ENCODE results near the gene ZBTB7C.

Gene ZBTB7C

GRCh38 chr18:48153613-48154481 lies 255.3 kb downstream of the ZBTB7C start:
- H3K4me1 Mint-ChIP-seq (ENCODE audit: low read depth): no peaks in the 10 kb centered on the region
- no peak for DNase-seq

GRCh38 chr18:48152549-48152948 lies 256.6 kb downstream of the ZBTB7C start:
- Mint-ChIP-seq H3K4me1 (ENCODE audit: low read depth) (no peaks in the 10 kb centered on the region), H3K27me3 (peaks cover 16% of the 10 kb centered on the region), H3K4me3 (no peak overlapping the region), H3K9me3 (no peaks in the 10 kb centered on the region), H3K27ac (no peak overlapping the region), H3K36me3 (ENCODE audit: low read depth) (no peaks in the 10 kb centered on the region)
- no peak for DNase-seq

More at GRCh38 chr18:48153613-48154481, 255.3 kb downstream of the ZBTB7C start:
- peaks cover 26% of the 10 kb centered on the region for H3K27me3 Mint-ChIP-seq
- H3K4me3 Mint-ChIP-seq: no peak overlapping the region
- no peak overlapping the region for H3K27ac Mint-ChIP-seq
- no peaks in the 10 kb centered on the region for H3K9me3 Mint-ChIP-seq
- H3K36me3 Mint-ChIP-seq (ENCODE audit: low read depth): no peaks in the 10 kb centered on the region

GRCh38 chr18:48151421-48152065 lies 257.6 kb downstream of the ZBTB7C start:
- no peak for DNase-seq
- no peak overlapping the region for H3K27ac Mint-ChIP-seq
- peaks cover 11% of the 10 kb centered on the region for H3K27me3 Mint-ChIP-seq
- H3K4me1 Mint-ChIP-seq (ENCODE audit: low read depth): no peaks in the 10 kb centered on the region
- no peaks in the 10 kb centered on the region for H3K36me3 Mint-ChIP-seq (ENCODE audit: low read depth)
- H3K4me3 Mint-ChIP-seq: no peak overlapping the region
- H3K9me3 Mint-ChIP-seq: no peaks in the 10 kb centered on the region

- H3K4me1 Mint-ChIP-seq (ENCODE audit: low read depth): no peaks in the 10 kb centered on the region
- H3K9me3 Mint-ChIP-seq: no peaks in the 10 kb centered on the region
- DNase-seq: no peak
- H3K4me3 Mint-ChIP-seq: no peak overlapping the region
- H3K27me3 Mint-ChIP-seq: peaks cover 8% of the 10 kb centered on the region
- no peaks in the 10 kb centered on the region for H3K36me3 Mint-ChIP-seq (ENCODE audit: low read depth)
- no peak overlapping the region for H3K27ac Mint-ChIP-seq
Measured at GRCh38 chr18:48149020-48149685, 260.0 kb downstream of the ZBTB7C start.

- H3K9me3 Mint-ChIP-seq: no peaks in the 10 kb centered on the region
- peaks cover 29% of the 10 kb centered on the region for H3K27me3 Mint-ChIP-seq
- H3K36me3 Mint-ChIP-seq (ENCODE audit: low read depth): no peaks in the 10 kb centered on the region
- H3K27ac Mint-ChIP-seq: no peak overlapping the region
- H3K4me3 Mint-ChIP-seq: no peak overlapping the region
- no peaks in the 10 kb centered on the region for H3K4me1 Mint-ChIP-seq (ENCODE audit: low read depth)
- DNase-seq: no peak
Measured at GRCh38 chr18:48142994-48143393, 266.2 kb downstream of the ZBTB7C start.

- Mint-ChIP-seq H3K4me1 (ENCODE audit: low read depth) (peaks cover 6% of the 10 kb centered on the region), H3K27ac (no peak overlapping the region), H3K27me3 (peaks cover 35% of the 10 kb centered on the region), H3K4me3 (no peak overlapping the region), H3K36me3 (ENCODE audit: low read depth) (no peaks in the 10 kb centered on the region), H3K9me3 (no peaks in the 10 kb centered on the region)
- DNase-seq: no peak
Measured at GRCh38 chr18:48142353-48142752, 266.8 kb downstream of the ZBTB7C start.

- peaks cover 10% of the 10 kb centered on the region for H3K4me1 Mint-ChIP-seq (ENCODE audit: low read depth)
- DNase-seq: no peak
- no peaks in the 10 kb centered on the region for H3K36me3 Mint-ChIP-seq (ENCODE audit: low read depth)
- H3K9me3 Mint-ChIP-seq: no peaks in the 10 kb centered on the region
- H3K27ac Mint-ChIP-seq: no peak overlapping the region
- H3K4me3 Mint-ChIP-seq: no peak overlapping the region
- peaks cover 44% of the 10 kb centered on the region for H3K27me3 Mint-ChIP-seq
Measured at GRCh38 chr18:48140731-48141130, 268.5 kb downstream of the ZBTB7C start.

- no peak overlapping the region for H3K27ac Mint-ChIP-seq
- no peak overlapping the region for H3K4me3 Mint-ChIP-seq
- H3K27me3 Mint-ChIP-seq: peaks cover 54% of the 10 kb centered on the region
- H3K36me3 Mint-ChIP-seq (ENCODE audit: low read depth): no peaks in the 10 kb centered on the region
- H3K9me3 Mint-ChIP-seq: no peaks in the 10 kb centered on the region
- H3K4me1 Mint-ChIP-seq (ENCODE audit: low read depth): peaks cover 10% of the 10 kb centered on the region
- no peak for DNase-seq
Measured at GRCh38 chr18:48139431-48140347, 269.5 kb downstream of the ZBTB7C start.

GRCh38 chr18:48138660-48139430 lies 270.3 kb downstream of the ZBTB7C start:
- Mint-ChIP-seq H3K4me1 (ENCODE audit: low read depth) (peaks cover 10% of the 10 kb centered on the region), H3K4me3 (no peak overlapping the region), H3K9me3 (no peaks in the 10 kb centered on the region), H3K27me3 (peaks cover 63% of the 10 kb centered on the region), H3K27ac (no peak overlapping the region), H3K36me3 (ENCODE audit: low read depth) (no peaks in the 10 kb centered on the region)
- no peak for DNase-seq

- Mint-ChIP-seq H3K9me3 (no peaks in the 10 kb centered on the region), H3K4me3 (no peak overlapping the region), H3K36me3 (ENCODE audit: low read depth) (no peaks in the 10 kb centered on the region), H3K27ac (no peak overlapping the region), H3K27me3 (peaks cover 69% of the 10 kb centered on the region), H3K4me1 (ENCODE audit: low read depth) (peaks cover 14% of the 10 kb centered on the region)
- no peak for DNase-seq
Measured at GRCh38 chr18:48138210-48138609, 271.0 kb downstream of the ZBTB7C start.

- Mint-ChIP-seq H3K4me1 (ENCODE audit: low read depth) (peaks cover 14% of the 10 kb centered on the region), H3K9me3 (no peaks in the 10 kb centered on the region), H3K36me3 (ENCODE audit: low read depth) (no peaks in the 10 kb centered on the region), H3K27me3 (peaks cover 72% of the 10 kb centered on the region), H3K27ac (no peak overlapping the region), H3K4me3 (peak overlapping the region; percentile 50)
- no peak for DNase-seq
Measured at GRCh38 chr18:48137374-48138081, 271.7 kb downstream of the ZBTB7C start.

GRCh38 chr18:48136827-48137373 lies 272.3 kb downstream of the ZBTB7C start:
- Mint-ChIP-seq H3K4me1 (ENCODE audit: low read depth) (peaks cover 14% of the 10 kb centered on the region), H3K4me3 (peak overlapping the region; percentile 50), H3K27ac (no peak overlapping the region), H3K27me3 (peaks cover 72% of the 10 kb centered on the region), H3K9me3 (no peaks in the 10 kb centered on the region), H3K36me3 (ENCODE audit: low read depth) (no peaks in the 10 kb centered on the region)
- DNase-seq: no peak

All from activated T-cell treated with anti-CD3 and anti-CD28 coated beads, Interleukin-2, amount 50 U/mL, for 24 hours (primary cell).